GM21528 (cell line): ENCODE measurements around the gene RCAN2.

Experiments used
- ATAC-seq: cut with Tn5 transposase; IDR thresholded peaks from one replicate; pipeline ENCODE4 v1.9.1; 2021; ENCODE audit warnings: mild to moderate bottlenecking, moderate library complexity; ENCODE audit not compliant: unreplicated experiment, low FRiP score

RCAN2 gene

DNA sequence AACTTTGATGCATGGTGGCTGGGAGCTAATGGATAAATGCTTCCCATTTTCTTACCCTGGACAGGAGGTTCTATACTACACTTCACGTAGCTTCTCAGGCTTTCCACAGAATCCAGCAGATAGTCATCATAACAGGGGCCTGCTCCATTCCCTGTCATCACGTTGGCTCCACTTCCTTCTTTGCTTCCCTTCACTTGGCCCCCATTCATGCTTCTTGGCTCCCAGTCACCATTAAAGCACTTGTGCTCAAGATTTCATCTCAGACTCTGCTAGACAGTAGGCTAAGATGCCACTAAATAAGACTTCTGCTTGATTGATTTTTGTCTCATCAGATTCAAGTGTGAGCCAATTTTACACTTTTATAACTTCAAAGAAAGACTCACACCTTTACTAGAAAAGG lies 186.0 kb downstream of the RCAN2 start:
- no peak for ATAC-seq

- ATAC-seq = no peak
Measured at GRCh38 chr6:46302816-46303215, 188.4 kb downstream of the RCAN2 start.

- ATAC-seq = no peak
Measured at GRCh38 chr6:46302176-46302575, 189.1 kb downstream of the RCAN2 start.

- ATAC-seq = no peak
Measured at GRCh38 chr6:46299253-46299652, 192.0 kb downstream of the RCAN2 start.

- ATAC-seq = no peak
Measured at GRCh38 chr6:46296586-46296985, 194.7 kb downstream of the RCAN2 start.

DNA sequence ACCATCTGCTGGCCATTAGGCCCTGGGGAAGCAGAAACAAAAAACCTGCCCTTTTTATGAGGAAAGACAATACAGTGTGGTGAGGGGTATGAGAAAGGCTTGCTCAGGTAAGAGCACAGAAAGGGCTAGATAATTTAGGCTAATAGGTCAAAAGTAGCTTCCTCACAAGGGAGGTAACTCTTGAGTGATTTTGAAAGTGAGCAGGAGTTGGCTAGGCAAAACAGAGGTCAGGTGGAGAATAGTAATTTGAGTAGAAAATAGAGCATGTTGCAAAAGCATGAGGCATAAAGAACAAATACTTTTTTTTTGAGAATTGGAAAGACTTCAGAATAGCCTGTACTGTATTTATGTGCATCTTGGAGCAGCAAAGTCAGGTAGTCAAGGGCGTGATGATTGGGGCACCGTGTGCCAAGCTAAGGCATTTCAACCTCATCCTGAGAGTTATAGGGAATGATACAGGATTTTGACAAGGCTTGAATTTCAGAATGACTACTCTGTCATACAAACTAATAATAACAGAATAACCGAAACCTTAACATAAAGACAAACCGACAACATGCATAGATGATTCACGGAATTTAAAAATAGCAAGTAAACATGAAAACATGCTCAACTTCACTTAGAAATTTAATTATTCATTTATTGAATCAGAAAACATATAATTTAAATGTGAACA lies 197.5 kb downstream of the RCAN2 start:
- ATAC-seq = peak; percentile 91

- no peak for ATAC-seq
Measured at GRCh38 chr6:46291880-46292279, 199.4 kb downstream of the RCAN2 start.

GRCh38 chr6:46291275-46291633 lies 200.0 kb downstream of the RCAN2 start:
- no peak for ATAC-seq

DNA sequence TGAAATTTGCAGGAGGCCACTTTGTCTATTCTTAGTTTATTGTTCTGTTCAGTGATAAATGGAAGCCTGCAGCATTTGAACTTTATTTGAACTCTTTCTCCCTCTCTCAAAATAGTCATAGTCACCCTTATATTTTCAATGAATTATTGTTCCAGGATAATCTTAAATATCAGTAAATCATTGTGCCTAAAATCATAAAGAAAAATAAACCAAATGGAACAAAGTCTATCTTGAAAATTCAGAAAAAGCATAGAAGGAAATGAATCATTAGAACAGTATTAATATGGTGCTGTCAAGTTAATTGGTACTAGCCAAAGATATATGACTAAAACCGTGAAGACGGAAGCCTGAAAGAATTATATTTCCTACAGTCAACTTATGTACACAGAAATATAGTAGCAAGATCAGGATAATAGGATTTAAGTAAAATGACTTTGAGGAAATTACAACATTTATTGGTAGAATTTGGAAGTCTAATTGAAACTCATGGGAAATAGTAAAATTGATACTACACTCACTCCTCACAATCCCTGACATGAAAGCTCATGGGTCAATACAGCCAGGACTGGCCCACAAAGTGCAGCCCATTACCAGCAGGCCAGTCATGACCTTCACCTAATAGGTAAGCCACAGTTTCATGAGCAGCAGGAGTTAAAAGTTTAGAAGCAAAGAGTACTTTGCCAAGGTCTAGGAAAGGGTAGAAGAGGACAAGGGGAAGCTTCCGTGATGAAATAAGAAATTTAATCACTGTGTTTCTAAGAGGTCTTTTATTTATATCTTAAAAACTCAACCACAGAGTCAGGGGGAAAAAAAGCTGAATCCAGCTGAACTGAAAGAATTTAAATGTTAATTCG lies 200.6 kb downstream of the RCAN2 start:
- no peak for ATAC-seq

GRCh38 chr6:46289898-46290297 lies 201.4 kb downstream of the RCAN2 start:
- ATAC-seq = no peak

DNA sequence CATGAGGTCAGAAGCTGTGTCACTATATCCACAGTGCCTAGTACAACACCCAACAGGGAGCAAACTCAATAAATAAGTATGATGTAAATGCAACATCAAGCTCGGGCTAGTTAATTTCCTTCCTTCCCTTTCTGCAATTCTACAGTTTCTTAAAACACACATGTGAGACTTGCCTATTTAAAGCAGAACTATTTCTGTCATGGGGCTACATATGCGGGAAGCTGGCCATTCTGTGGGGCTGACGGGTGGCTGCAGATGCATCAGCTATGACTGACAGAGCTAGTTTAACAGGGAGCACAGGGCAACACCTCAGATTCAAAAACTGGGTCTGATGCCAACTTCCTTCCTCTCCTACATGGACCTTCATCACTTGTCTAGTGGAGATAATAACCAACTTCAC lies 202.4 kb downstream of the RCAN2 start:
- ATAC-seq = no peak

DNA sequence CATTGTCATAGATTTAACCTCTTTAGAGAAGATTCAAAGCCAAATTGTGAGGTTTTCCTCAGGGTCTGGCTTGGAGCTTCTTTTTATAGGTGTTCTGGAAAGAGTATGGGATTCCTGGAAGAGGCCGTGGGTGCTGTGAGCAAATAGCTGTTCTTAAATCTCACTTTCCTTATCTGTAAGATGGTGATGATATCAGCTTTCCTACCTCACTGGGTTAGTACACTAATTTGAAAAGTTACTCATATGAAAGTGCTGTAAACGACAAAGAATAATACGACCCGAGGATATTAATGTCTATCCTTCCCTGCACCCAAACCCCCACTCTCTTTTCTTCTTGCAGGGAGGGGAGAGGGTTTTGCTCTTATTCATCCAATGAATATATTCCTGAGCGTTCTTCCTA lies 203.6 kb downstream of the RCAN2 start:
- no peak for ATAC-seq

- no peak for ATAC-seq
Measured at GRCh38 chr6:46287043-46287442, 204.2 kb downstream of the RCAN2 start.

GRCh38 chr6:46284475-46284874 lies 206.8 kb downstream of the RCAN2 start:
- ATAC-seq = no peak

- ATAC-seq = no peak
Measured at GRCh38 chr6:46281110-46281509, 210.1 kb downstream of the RCAN2 start.

- no peak for ATAC-seq
Measured at GRCh38 chr6:46279874-46280273, 211.4 kb downstream of the RCAN2 start.

DNA sequence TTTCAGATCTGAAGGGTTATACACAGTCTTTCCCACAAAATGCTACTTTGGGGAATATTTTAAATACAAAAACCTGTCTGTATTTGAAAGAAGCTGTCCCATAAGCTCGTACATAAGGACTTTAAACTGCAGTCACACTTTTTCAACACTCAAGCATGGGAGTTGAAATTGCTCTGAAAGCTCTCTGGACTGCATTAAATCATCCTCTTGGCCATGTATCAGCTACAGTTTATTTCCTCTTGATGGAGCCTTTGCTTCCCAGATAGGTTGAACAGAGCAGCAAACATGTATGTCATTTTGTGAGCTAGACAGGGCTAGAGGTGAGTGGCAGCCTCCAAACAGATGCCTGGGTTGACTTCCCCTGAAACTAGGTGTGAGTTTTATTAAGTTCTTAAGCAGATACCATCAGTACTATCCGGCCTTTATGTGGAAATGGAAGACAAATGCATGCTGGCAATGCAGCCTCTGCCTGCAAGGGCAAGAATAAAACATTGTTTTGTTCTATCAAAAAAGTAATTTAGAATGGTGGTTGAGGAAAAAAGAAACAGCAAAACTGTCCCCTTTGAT lies 214.6 kb downstream of the RCAN2 start:
- ATAC-seq = no peak

GRCh38 chr6:46274502-46274901 lies 216.7 kb downstream of the RCAN2 start:
- no peak for ATAC-seq

DNA sequence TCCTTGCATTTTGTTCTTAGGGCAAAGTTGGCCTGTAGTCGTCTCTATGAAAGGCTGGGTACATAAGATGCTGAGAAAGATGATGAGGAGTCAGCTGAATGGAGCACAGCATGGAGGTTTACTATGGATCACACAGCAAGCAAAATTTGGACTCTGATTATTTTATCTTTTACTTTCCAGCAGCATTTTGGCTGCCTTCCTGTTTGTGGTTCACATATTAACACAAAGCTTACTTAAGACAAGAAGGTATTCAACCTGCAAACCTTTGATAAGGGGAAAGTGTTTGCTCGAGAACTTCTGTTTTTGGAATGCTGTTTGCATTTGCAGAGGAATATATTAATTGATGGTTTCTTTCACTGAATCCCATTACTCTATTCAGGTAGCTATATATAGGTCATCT lies 217.3 kb downstream of the RCAN2 start:
- ATAC-seq = no peak

DNA sequence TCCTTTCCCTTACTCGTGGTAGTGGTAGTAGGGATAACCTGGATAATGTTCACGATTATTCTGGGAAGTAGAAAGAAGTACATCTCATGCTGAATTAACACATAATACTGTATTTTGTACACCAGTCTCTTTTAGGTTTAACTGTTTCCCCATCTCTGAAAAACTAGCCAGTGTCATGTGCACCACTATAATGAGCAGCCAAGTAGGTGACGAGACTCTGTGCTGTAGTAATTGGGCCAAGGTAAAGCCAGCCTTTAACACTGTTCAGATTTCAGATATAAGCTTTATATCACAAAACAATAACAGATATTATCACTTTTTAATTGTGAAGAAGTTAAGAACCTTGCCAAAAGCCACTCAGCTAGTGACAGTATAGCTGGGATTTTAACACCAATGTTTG lies 219.5 kb downstream of the RCAN2 start:
- ATAC-seq = no peak

DNA sequence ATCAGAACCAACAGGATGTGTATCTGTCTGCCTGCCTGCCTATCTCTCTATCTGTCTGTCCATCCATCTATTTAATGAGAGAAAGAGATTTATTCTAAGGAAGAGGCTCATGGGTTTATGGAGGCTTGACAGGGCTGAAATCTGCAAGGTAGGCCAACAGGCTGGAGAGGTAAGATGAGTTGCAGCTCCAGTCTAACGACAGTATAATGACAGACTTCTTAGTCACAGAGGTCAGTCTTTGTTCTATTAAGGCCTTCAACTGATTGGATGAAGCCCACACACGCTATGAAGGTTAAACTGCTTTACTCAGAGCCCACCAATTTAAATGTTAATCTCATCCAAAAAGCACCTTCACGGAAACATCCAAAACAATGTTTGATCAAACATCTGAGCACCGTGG lies 220.1 kb downstream of the RCAN2 start:
- no peak for ATAC-seq

- no peak for ATAC-seq
Measured at GRCh38 chr6:46270336-46270735, 220.9 kb downstream of the RCAN2 start.
